K562 (cell line): Measurements from ENCODE around the gene NFIC. TPM values are rescaled to one million over a fixed set of nuclear protein-coding genes. Genes with fewer than 3 reads are reported as not detected.

Source experiments
- ATAC-seq: fragments of 200-7000 bp; cut with Tn5 transposase; 3 replicates; pipeline ENCODE4 v1.9.1; 2020; ENCODE audit warnings: moderate library complexity
- BruUV-seq: library from RNA; stranded (reverse); fragments of 400-500 nt; replicated peaks from 2 replicates; lab custom pipeline; 2021; lab: Mats Ljungman, UMichigan
- CTCF ChIA-PET: fragments of 300-600 bp; formaldehyde crosslinking; extraction: SDS; loops from one replicate; lab custom pipeline; 2021; ENCODE audit warnings: low intra/inter-chr PET ratio; lab: Yijun Ruan, JAX
- POLR2A ChIA-PET: fragments of 300-600, 350-650 bp; sonication (Branson Sonifier 250); formaldehyde crosslinking; extraction: SDS; loops from one replicate; lab custom pipeline; 2021; ENCODE audit warnings: antibody characterized with exemption, inconsistent platforms; lab: Yijun Ruan, JAX
- DNase-seq, 4 experiments: peaks; one replicate each; pipeline versions ENCODE4 v3.0.0 to v3.0.0-alpha.2; 2011 to 2018; ENCODE audit warnings: low spot score in 3 of 4, mixed read lengths in 3 of 4; ENCODE audit errors: extremely low read depth in 1 of 4
- FAIRE-seq: peaks from 2 replicates; lab custom pipeline; 2011; peaks lifted over from hg19 to GRCh38; lab: Jason Lieb, UNC
- H2AFZ ChIP-seq: 2 replicates; pipeline ENCODE4 v1.6.0; 2011; ENCODE audit warnings: low read depth, low read length, control low read depth, inconsistent platforms
- H3K27ac ChIP-seq: fragments of 200-600 bp; 3 replicates; pipeline ENCODE4 v1.8.0; 2011; ENCODE audit warnings: low read depth, mild to moderate bottlenecking, control low read depth, inconsistent platforms, low read length, moderate library complexity, mixed read lengths; ENCODE audit errors: extremely low read depth
- H3K27me3 ChIP-seq, 2 experiments: fragments of 300-600 bp in 1 of 2; 2 replicates in 1 of 2; 3 replicates in 1 of 2; pipeline versions ENCODE4 v1.6.0 to v1.8.0; 2011; ENCODE audit warnings: inconsistent platforms in 2 of 2, low read length in 2 of 2, mild to moderate bottlenecking in 1 of 2, mixed read lengths in 1 of 2, moderate library complexity in 1 of 2; ENCODE audit not compliant: control insufficient read depth in 2 of 2, insufficient read depth in 2 of 2
- H3K36me3 ChIP-seq: fragments of 300-600 bp; 3 replicates; pipeline ENCODE4 v1.8.0; 2011; ENCODE audit warnings: mild to moderate bottlenecking, low read length, inconsistent platforms; ENCODE audit not compliant: control insufficient read depth, insufficient read depth
- H3K4me1 ChIP-seq, 2 experiments: fragments of 200-600 bp in 1 of 2; replicated peaks in 1 of 2; 2 replicates in 1 of 2; 3 replicates in 1 of 2; pipeline versions ENCODE4 v1.5.1 to v1.8.0; 2011; ENCODE audit warnings: inconsistent platforms in 2 of 2, low read length in 2 of 2, mild to moderate bottlenecking in 1 of 2, mixed read lengths in 1 of 2, moderate library complexity in 1 of 2; ENCODE audit not compliant: control insufficient read depth in 2 of 2, insufficient read depth in 2 of 2
- H3K4me2 ChIP-seq: 2 replicates; pipeline ENCODE4 v1.6.1; 2011; ENCODE audit warnings: low read length, control low read depth, inconsistent platforms, mixed read lengths; ENCODE audit not compliant: insufficient read depth
- H3K4me3 ChIP-seq: fragments of 200-600 bp; sonication (generic), shearing (Covaris generic); 2 replicates; pipeline ENCODE4 v1.5.1; 2016; ENCODE audit warnings: control low read depth, inconsistent platforms
- H3K79me2 ChIP-seq: fragments of 200-600 bp; 3 replicates; pipeline ENCODE4 v1.8.0; 2011; ENCODE audit warnings: low read length, inconsistent platforms; ENCODE audit not compliant: control insufficient read depth, insufficient read depth
- H3K9ac ChIP-seq, 2 experiments: 2 replicates each; pipeline versions ENCODE4 v1.6.0 to v1.6.1; 2011; ENCODE audit warnings: low read depth in 2 of 2, low read length in 2 of 2, control low read depth in 1 of 2, inconsistent platforms in 1 of 2, mild to moderate bottlenecking in 1 of 2, mixed read lengths in 1 of 2; ENCODE audit not compliant: insufficient read depth in 1 of 2
- H3K9me1 ChIP-seq: one replicate; pipeline ENCODE4 v1.6.0; 2011; ENCODE audit warnings: inconsistent platforms, mild to moderate bottlenecking, low read length, moderate library complexity; ENCODE audit not compliant: control insufficient read depth, insufficient read depth
- H3K9me3 ChIP-seq: replicated peaks from 2 replicates; pipeline ENCODE4 v1.5.1; 2011; ENCODE audit warnings: low read depth, low read length, inconsistent platforms; ENCODE audit not compliant: control insufficient read depth, insufficient read depth
- H4K20me1 ChIP-seq: replicated peaks from 2 replicates; pipeline ENCODE4 v1.6.1; 2011; ENCODE audit warnings: low read length, inconsistent platforms, mixed read lengths; ENCODE audit not compliant: control insufficient read depth, insufficient read depth
- PCBP1 ChIP-seq: fragments of 200-400 bp; formaldehyde crosslinking; IDR thresholded peaks from 2 replicates; pipeline ENCODE4 v1.6.1; 2018; ENCODE audit warnings: mild to moderate bottlenecking, low read depth, low read length; ENCODE audit not compliant: poor library complexity, severe bottlenecking
- POLR2A ChIP-seq: fragments of 450-650 bp; conservative IDR thresholded peaks from 2 replicates; pipeline ENCODE4 v1.6.1; 2016
- POLR2G ChIP-seq: fragments of 200-400 bp; formaldehyde crosslinking; IDR thresholded peaks from 2 replicates; pipeline ENCODE4 v1.6.1; 2017; ENCODE audit warnings: low read depth, mild to moderate bottlenecking, antibody characterized with exemption, low read length, moderate library complexity
- RBM22 ChIP-seq: fragments of 200-400 bp; formaldehyde crosslinking; IDR thresholded peaks from 2 replicates; pipeline ENCODE4 v1.6.1; 2018; ENCODE audit warnings: low read length, low read depth; ENCODE audit not compliant: poor library complexity, severe bottlenecking
- SUPT5H ChIP-seq: fragments of 450-650 bp; IDR thresholded peaks from 2 replicates; pipeline ENCODE4 v1.6.1; 2016
- ZNF384 ChIP-seq: IDR thresholded peaks from 2 replicates; pipeline ENCODE4 v1.6.1; 2012; ENCODE audit warnings: low read depth, low read length, improper control_type of control experiment
- WGBS: fragments of 100-300 bp; shearing (Covaris generic); methylation state at CpG from one replicate; pipeline ENCODE4 v1.1.6; 2016; ENCODE audit warnings: low coverage, mixed read lengths; ENCODE audit not compliant: insufficient coverage; ENCODE audit errors: missing lambda C conversion rate; 5-methylcytosine and 5-hydroxymethylcytosine counted together
- in situ Hi-C: fragments of 300-500 bp; cut with MboI; formaldehyde crosslinking; loops from 4 replicates; pipeline ENCODE4 v1.15.0; 2018; ENCODE audit warnings: inconsistent platforms, mixed read lengths
- intact Hi-C: fragments of 100-400 bp; cut with micrococcal nuclease; formaldehyde crosslinking; loops from 2 replicates; pipeline ENCODE4 v1.14.2; 2022
- polyA plus RNA-seq, 8 experiments: library from polyadenylated mRNA; depleted of rRNA in 4 of 8; stranded (reverse) in 5 of 8; unstranded in 3 of 8; fragments of >200 nt; fragmentation: Nextera tagmentation in 2 of 8; fragmentation: Illumina TruSeq in 1 of 8; extraction: Ambion mirVana in 2 of 8; extraction: Trizol in 1 of 8; gene quantifications; 2 replicates each; pipeline versions ENCODE4 v1.2.1 to v1.2.3, GENCODE V29; 2011 to 2014; ENCODE audit warnings: inconsistent platforms in 1 of 8, missing spikeins in 1 of 8
- total RNA-seq, 7 experiments: library from RNA; depleted of rRNA in 6 of 7; stranded (reverse); fragments of >200 nt in 6 of 7; fragmentation: Illumina TruSeq in 2 of 7; extraction: Trizol in 2 of 7; gene quantifications; 2 replicates each; pipeline versions ENCODE4 v1.2.1 to v1.2.3, GENCODE V29; 2011 to 2021; ENCODE audit warnings: low replicate concordance in 1 of 7
- TF ChIP-seq, protein P1 (sequence below), 2 experiments: fragments of 450-650 bp; IDR thresholded peaks; 2 replicates each; pipeline ENCODE4 v1.6.1; 2018; ENCODE audit warnings: mild to moderate bottlenecking in 2 of 2, low read depth in 1 of 2; ENCODE audit not compliant: partially characterized antibody in 2 of 2
- TF ChIP-seq, protein P2 (sequence below), 3 experiments: fragments of 200-800 bp in 1 of 3; sonication (Bioruptor generic) in 1 of 3; sonication (generic) in 1 of 3; formaldehyde crosslinking in 1 of 3; IDR thresholded peaks; 2 replicates each; pipeline versions ENCODE4 v1.6.1 to v1.8.0; 2016 to 2022; ENCODE audit warnings: mild to moderate bottlenecking in 2 of 3, missing compliant biosample characterization in 2 of 3, missing genetic modification characterization in 2 of 3, missing genetic modification reagents in 1 of 3
- TF ChIP-seq, protein P3 (sequence below): fragments of 250-450 bp; sonication (Bioruptor Pico); IDR thresholded peaks from 2 replicates; pipeline ENCODE4 v1.8.0; 2022; ENCODE audit warnings: inconsistent platforms, mild to moderate bottlenecking, moderate library complexity, borderline replicate concordance

Gene NFIC
- total and polyA plus RNA-seq, 9 of the 15 experiments (the other 6 are each of a cell fraction or from before 2014, with no cell fraction given), result 0.71 to 62.1 (median 6.9) TPM

DNA sequence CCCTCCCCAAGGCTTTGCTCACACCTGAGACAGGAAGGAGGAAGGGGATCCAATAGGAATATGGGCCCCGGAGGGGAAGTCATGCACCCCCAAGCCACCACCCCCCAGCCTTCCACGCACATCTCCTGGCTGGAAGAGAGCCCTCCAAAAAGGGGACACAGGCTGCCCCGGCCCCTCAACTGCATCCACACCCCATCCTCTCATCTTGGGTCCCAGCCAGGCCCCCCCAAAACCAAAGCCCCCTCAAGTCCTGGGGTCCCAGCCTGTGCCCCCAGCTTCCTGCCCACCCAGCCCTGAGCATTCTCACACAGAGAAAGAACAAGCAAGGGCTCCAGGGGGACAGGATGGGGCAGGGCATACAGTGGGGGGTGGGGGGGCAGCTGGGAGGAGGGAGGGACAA lies 101.8 kb downstream of the NFIC start:
- Histone ChIP-seq H3K4me1 (peaks cover 0 to 31% of the 10 kb centered on the region in 2 experiments; a peak in 2 of 5 replicates), H3K36me3 (peaks cover 7% of the 10 kb centered on the region; the same call in 1 of the 3 replicates), H2AFZ (no peak overlapping the region), H3K9me1 (no peaks in the 10 kb centered on the region), H4K20me1 (no peaks in the 10 kb centered on the region), H3K27ac (no peak overlapping the region), H3K4me2 (no peak overlapping the region), H3K27me3 (no peaks in the 10 kb centered on the region), H3K79me2 (no peaks in the 10 kb centered on the region), H3K4me3 (no peak overlapping the region), H3K9me3 (peaks cover 7% of the 10 kb centered on the region), H3K9ac (no peak overlapping the region)
- intact Hi-C loops, result no loop called here
- ATAC-seq (no peak), FAIRE-seq (no peak), DNase-seq (no peak)
- CTCF ChIA-PET, result no interaction called here
- no TSS peak for BruUV-seq
- POLR2A ChIA-PET, result no interaction called here
- WGBS, result 100% methylated on average over 1 of the region's 3 CpGs
- TF ChIP-seq, protein P1, sequence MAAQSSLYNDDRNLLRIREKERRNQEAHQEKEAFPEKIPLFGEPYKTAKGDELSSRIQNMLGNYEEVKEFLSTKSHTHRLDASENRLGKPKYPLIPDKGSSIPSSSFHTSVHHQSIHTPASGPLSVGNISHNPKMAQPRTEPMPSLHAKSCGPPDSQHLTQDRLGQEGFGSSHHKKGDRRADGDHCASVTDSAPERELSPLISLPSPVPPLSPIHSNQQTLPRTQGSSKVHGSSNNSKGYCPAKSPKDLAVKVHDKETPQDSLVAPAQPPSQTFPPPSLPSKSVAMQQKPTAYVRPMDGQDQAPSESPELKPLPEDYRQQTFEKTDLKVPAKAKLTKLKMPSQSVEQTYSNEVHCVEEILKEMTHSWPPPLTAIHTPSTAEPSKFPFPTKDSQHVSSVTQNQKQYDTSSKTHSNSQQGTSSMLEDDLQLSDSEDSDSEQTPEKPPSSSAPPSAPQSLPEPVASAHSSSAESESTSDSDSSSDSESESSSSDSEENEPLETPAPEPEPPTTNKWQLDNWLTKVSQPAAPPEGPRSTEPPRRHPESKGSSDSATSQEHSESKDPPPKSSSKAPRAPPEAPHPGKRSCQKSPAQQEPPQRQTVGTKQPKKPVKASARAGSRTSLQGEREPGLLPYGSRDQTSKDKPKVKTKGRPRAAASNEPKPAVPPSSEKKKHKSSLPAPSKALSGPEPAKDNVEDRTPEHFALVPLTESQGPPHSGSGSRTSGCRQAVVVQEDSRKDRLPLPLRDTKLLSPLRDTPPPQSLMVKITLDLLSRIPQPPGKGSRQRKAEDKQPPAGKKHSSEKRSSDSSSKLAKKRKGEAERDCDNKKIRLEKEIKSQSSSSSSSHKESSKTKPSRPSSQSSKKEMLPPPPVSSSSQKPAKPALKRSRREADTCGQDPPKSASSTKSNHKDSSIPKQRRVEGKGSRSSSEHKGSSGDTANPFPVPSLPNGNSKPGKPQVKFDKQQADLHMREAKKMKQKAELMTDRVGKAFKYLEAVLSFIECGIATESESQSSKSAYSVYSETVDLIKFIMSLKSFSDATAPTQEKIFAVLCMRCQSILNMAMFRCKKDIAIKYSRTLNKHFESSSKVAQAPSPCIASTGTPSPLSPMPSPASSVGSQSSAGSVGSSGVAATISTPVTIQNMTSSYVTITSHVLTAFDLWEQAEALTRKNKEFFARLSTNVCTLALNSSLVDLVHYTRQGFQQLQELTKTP (IDR thresholded peaks at IDR 0.05; ENCODE audit: low read depth in 1 of 2, partially characterized antibody in 2 of 2), result no peak
- TF ChIP-seq POLR2G, result peak; percentile 67
- TF ChIP-seq POLR2A, result 0 out of 2 replicates have a peak, but pooled peaks have one; percentile 33
- TF ChIP-seq, protein P2, sequence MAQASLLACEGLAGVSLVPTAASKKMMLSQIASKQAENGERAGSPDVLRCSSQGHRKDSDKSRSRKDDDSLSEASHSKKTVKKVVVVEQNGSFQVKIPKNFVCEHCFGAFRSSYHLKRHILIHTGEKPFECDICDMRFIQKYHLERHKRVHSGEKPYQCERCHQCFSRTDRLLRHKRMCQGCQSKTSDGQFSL (CRISPR knock-in tag; IDR thresholded peaks at IDR 0.05), result no peak
- TF ChIP-seq, protein P2 (tag; IDR thresholded peaks at IDR 0.05), result peak in 1 of 2 experiments; percentile 46; a peak in 1 of 4 replicates
- 0 out of 2 replicates have a peak, but pooled peaks have one; percentile 56 for TF ChIP-seq SUPT5H
- TF ChIP-seq RBM22, result peak; percentile 85
- no peak for TF ChIP-seq PCBP1
- TF ChIP-seq ZNF384, result no peak
- TF ChIP-seq, protein P3, sequence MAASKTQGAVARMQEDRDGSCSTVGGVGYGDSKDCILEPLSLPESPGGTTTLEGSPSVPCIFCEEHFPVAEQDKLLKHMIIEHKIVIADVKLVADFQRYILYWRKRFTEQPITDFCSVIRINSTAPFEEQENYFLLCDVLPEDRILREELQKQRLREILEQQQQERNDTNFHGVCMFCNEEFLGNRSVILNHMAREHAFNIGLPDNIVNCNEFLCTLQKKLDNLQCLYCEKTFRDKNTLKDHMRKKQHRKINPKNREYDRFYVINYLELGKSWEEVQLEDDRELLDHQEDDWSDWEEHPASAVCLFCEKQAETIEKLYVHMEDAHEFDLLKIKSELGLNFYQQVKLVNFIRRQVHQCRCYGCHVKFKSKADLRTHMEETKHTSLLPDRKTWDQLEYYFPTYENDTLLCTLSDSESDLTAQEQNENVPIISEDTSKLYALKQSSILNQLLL, result no peak
- in situ Hi-C loops, result no loop called here
